ENCODE results near the gene TMEM63C. TPM values are rescaled to one million over a fixed set of nuclear protein-coding genes. Genes with fewer than 3 reads are reported as not detected.

Gene TMEM63C
- total RNA-seq, 4 donors from 2014 or later = 11.4 to 37.6 (median 18.9) TPM

- TF ChIP-seq POLR2A (IDR thresholded peaks at IDR 0.05) (no peak), CTCF (IDR thresholded peaks at IDR 0.05) (no peak)
- H3K4me3 ChIP-seq (ENCODE audit: low read depth, poor library complexity, severe bottlenecking) = no peak overlapping the region
- WGBS, 2 donors = 45 to 50% methylated on average over 4 of the region's 4 CpGs
- intact Hi-C loops (cut with DNase I; ENCODE audit: low total_unique reads) = loop anchor here (10.0 kb wide), 1 partner anchor 429 kb away; no protein-coding TSS in a partner anchor
- peak in 1 of 2 donors; percentile 66 for DNase-seq (ENCODE audit: low spot score in 2 of 2)
Measured at GRCh38 chr14:77303417-77304156, 122.0 kb downstream of the TMEM63C start.

- no peak overlapping the region for H3K4me3 ChIP-seq (ENCODE audit: low read depth, poor library complexity, severe bottlenecking)
- DNase-seq (ENCODE audit: low spot score in 2 of 2) = no peak
- WGBS, 2 donors = 57 to 59% methylated on average over 4 of the region's 4 CpGs
- no peak for TF ChIP-seq POLR2A (IDR thresholded peaks at IDR 0.05)
- TF ChIP-seq CTCF (IDR thresholded peaks at IDR 0.05) = no peak
- intact Hi-C loops (cut with DNase I; ENCODE audit: low total_unique reads) = loop anchor here (10.0 kb wide), 1 partner anchor 431 kb away; no protein-coding TSS in a partner anchor
Measured at GRCh38 chr14:77305696-77306095, 124.1 kb downstream of the TMEM63C start.

- DNase-seq (ENCODE audit: low spot score in 2 of 2) = no peak
- TF ChIP-seq CTCF (IDR thresholded peaks at IDR 0.05) (no peak), POLR2A (IDR thresholded peaks at IDR 0.05) (no peak)
- WGBS, 2 donors = 54 to 56% methylated on average over 3 of the region's 3 CpGs
- intact Hi-C loops (cut with DNase I; ENCODE audit: low total_unique reads) = loop anchor here (10.0 kb wide), 1 partner anchor 432 kb away; no protein-coding TSS in a partner anchor
- no peak overlapping the region for H3K4me3 ChIP-seq (ENCODE audit: low read depth, poor library complexity, severe bottlenecking)
Measured at GRCh38 chr14:77306416-77306815, 124.8 kb downstream of the TMEM63C start.

GRCh38 chr14:77306851-77307496 lies 125.4 kb downstream of the TMEM63C start:
- intact Hi-C loops (cut with DNase I; ENCODE audit: low total_unique reads) = loop anchor here (10.0 kb wide), 1 partner anchor 432 kb away; no protein-coding TSS in a partner anchor
- no peak overlapping the region for H3K4me3 ChIP-seq (ENCODE audit: low read depth, poor library complexity, severe bottlenecking)
- TF ChIP-seq CTCF (IDR thresholded peaks at IDR 0.05) = no peak
- no peak for TF ChIP-seq POLR2A (IDR thresholded peaks at IDR 0.05)
- no peak for DNase-seq (ENCODE audit: low spot score in 2 of 2)
- 21 to 26% methylated on average over 3 of the region's 3 CpGs for WGBS, 2 donors

MicroRNAs encoded within 50 kb of the gene (microRNA counts, 767-probe panel; counts per million panel counts)
- microRNA hsa-miR-1260a = 358 to 1,546 counts per million in 2 donors

Small RNAs within 50 kb of the gene (microRNA-seq; reads per million reads assigned to microRNA genes)
- gene MIR1260A (ENCODE audit: borderline number of aligned reads in 1 of 2, borderline replicate concordance in 2 of 2) = 0.57 to 1.4 reads per million in 2 donors

Other genes with a start within 250 kb of the TMEM63C start
- 100 to 1,000 TPM in 1 of 4 donors, 10 to 100 TPM in 3; 64.5 to 100 (median 94.0) TPM for gene IRF2BPL, start 153.1 kb upstream of the TMEM63C start, total RNA-seq
- 10 to 100 TPM; 36.6 to 60.0 (median 52.1) TPM for gene CIPC, start 83.5 kb upstream of the TMEM63C start, total RNA-seq
- gene ZDHHC22, start 40.0 kb upstream of the TMEM63C start, total RNA-seq = not detected
- gene NGB, start 89.4 kb downstream of the TMEM63C start, total RNA-seq = not detected
- gene POMT2, start 139.1 kb downstream of the TMEM63C start, total RNA-seq = 10 to 100 TPM in 3 of 4 donors, 1 to 10 TPM in 1; 9.1 to 23.0 (median 15.9) TPM
- gene GSTZ1, start 139.2 kb downstream of the TMEM63C start, total RNA-seq = 10 to 100 TPM; 24.6 to 37.5 (median 29.9) TPM
- gene TMED8, start 195.3 kb downstream of the TMEM63C start, total RNA-seq = 1 to 10 TPM; 6.4 to 8.9 (median 7.4) TPM
- under 1 TPM in 1 of 4 donors, not detected in 3; 0.64 TPM for gene SAMD15, start 195.6 kb downstream of the TMEM63C start, total RNA-seq
- under 1 TPM; 0.15 to 0.63 (median 0.40) TPM for gene NOXRED1, start 241.7 kb downstream of the TMEM63C start, total RNA-seq